HG03108 (cell line): ENCODE results near the gene RPAP2.
"Not testable (repeated sequence)": the region's sequence is repeated elsewhere in the genome, so short reads cannot be mapped to it uniquely, and the experiment has no call there.

Experiments
- ATAC-seq: cut with Tn5 transposase; IDR thresholded peaks from one replicate; pipeline ENCODE4 v1.9.1; 2021; ENCODE audit warnings: moderate library complexity; ENCODE audit not compliant: unreplicated experiment

The RPAP2 gene

DNA sequence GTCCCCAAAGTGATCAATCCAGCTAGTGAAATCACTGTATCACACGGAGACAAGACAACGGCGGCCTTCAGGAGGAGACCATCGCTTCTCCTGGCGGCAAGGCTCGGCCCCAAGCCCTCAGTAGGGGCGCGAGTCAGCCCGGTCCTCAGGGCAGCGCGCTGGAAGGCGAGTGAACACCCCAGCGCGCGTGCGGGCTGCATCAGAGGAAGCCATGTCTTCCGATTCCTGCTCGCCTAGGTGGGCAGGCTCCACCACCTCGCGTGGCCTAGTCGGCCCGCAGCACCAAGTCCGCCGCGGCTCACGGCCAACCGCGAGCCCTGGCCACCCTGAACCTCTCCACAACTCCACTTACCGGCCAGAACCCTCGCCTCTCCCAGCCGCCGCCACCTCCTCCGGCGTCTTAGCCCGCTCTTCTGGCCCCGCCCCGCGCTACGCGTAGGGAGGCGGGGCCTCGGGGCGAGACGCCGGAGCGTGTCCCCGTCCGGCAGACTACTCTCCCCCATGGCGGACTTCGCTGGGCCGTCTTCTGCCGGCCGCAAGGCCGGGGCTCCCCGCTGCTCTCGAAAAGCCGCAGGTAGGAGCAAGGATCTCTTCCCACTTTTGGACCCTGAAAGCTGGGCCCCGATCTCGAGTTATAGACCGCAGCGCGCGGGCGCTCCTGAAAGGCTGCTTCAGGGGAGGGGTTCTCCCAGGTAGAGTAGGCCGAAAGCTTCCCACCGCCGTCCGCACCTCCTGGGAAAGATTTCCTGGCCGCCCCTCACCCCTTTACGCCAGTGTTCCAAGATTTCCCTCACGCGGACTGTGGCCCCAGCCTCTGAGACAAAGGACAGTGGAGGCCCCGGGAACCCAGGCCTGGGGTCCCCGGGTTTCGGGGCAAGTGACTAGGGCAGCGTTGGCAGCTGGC is at the start of gene RPAP2, which contains the start of gene GLMN:
Gene RPAP2, plus strand, starts transcription at position 487 of the 904 bp plus-strand sequence. Its CDS starts 15 bp downstream, at position 502.
Gene GLMN, minus strand, starts transcription at position 415 of the 904 bp plus-strand sequence. CDS start 988 bp downstream, outside the sequence.
- ATAC-seq: peak; percentile 97

DNA sequence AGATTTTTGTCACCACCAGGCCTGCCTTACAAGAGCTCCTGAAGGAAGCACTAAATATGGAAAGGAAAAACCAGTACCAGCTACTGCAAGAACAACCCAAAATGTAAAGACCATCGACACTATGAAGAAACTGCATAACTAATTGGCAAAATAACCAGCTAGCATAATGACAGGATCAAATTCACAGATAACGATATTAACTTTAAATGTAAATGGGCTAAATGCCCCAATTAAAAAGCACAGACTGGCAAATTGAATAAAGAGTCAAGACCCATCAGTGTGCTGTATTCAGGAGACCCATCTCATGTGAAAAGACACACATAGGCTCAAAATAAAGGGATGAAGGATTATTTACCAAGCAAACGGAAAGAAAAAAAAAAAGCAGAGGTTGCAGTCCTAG is 44.1 kb upstream of the RPAP2 start:
- not testable (repeated sequence) for ATAC-seq

DNA sequence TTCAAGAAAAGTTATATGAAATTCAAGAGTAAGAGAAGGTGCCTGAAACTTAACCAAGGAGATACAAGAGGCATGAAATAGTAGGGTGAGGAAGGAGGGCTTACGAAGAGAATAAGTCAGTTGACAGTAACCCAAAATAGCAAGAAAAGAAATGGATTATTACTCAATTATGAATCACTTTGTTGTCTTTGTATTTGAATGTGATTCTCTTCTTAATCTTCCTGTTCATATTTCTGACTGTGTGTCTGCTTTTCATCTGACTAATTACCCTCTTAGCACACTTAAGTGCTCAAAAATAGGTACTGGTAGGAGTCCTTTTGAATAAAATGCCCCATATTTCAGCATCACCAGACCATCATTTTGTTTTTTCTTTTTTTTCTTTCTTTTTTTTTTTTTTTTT is 39.5 kb upstream of the RPAP2 start:
- ATAC-seq: no peak

DNA sequence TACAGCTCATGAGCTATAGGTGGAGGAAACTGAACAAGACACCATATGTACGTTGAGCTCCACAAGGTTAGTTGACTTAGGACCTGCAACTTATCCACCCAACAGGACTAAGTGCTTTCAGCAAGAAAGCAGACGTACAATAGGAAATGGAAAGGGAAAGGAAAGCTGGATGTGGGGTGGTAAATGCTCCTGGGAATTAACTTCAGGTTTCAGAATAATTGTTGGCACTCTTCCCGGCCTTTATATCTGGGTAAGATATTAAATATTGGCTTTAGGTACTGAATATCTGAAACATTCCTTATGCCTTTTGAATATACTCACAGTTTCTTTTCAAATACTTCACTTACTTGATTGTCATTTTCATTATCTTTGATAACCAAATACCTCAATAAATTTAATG is 36.3 kb upstream of the RPAP2 start:
- ATAC-seq: no peak

DNA sequence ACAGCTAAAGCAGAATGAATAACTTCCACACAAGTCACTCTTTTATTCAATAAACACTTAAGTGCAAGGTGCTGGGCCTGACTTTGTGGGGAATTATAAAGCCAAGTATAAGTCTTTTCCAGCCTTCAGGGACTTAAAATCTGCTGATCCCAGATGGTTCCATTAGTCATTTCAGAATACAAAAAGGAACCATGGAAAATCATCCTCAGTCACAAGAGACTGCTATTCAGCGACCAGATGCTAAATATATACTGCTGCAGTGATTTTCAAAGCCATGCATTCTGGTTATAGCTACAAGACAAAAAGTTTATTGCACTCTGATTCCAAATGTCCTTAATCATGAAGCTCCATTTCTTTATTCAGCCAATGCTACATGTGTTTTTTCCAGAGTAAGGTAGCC is 25.8 kb upstream of the RPAP2 start:
- ATAC-seq: no peak

DNA sequence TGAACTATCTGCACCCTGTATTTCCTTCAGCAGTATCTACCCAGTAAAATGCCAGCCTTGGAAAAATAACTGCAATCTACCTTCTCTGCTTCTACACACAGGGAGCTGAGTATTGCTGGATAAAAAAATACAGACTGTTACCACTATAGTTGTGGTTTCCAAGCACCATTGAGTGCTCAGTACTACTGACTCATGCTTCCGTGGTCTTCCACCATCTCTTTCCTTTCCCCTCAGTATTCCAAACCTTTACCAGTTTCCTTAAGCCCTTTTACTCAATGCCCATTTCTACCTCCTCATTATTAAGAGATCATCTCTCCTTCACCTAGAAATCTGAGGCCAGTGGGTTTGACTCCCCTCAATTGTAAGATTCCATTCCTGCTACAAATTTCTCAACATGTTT is 23.9 kb upstream of the RPAP2 start:
- no peak for ATAC-seq

DNA sequence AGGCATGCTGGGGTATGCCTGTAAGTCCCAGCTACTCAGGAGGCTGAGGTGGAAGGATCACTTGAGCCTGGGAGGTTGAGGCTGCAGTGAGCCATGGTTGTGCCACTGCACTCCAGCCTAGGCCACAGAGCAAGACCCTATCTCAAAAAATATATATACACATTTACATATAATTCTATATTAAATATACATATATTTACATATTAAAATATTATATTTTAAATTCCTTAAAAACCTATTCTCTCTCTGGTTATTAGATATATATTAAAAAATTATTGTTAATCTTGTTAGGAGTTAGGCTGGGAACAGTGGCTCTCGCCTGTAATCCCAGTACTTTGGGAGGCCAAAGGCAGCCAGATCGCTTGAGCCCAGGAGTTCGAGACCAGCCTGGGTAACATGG is 22.8 kb upstream of the RPAP2 start:
- no peak for ATAC-seq

DNA sequence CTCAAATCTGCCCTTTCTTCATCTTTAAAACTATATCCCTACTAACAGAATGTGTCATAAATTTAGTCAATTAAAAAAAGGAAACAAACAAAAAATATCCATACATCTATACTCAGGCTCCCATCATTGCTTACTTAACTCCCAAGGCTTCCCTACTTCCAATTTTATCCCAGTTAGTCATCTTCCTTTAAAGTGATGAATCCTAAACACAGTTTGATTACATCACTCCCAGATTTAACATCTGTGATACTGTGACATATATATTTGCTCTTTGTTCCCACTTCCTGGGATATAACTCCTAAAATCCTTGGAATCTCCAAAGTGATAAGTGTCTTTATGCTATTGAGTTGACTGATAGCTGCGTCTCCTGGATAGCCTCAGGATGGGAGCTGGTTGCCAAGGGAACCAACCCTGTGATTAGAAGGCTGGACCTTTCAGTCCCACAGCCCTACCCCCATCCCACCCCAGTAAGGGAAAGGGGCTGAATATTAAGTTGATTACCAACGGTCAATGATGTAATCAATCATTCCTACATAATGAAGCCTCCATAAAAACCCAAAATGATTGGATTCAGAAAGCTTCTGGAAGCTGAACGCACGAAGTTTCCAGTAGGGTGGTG is 21.6 kb upstream of the RPAP2 start:
- no peak for ATAC-seq

DNA sequence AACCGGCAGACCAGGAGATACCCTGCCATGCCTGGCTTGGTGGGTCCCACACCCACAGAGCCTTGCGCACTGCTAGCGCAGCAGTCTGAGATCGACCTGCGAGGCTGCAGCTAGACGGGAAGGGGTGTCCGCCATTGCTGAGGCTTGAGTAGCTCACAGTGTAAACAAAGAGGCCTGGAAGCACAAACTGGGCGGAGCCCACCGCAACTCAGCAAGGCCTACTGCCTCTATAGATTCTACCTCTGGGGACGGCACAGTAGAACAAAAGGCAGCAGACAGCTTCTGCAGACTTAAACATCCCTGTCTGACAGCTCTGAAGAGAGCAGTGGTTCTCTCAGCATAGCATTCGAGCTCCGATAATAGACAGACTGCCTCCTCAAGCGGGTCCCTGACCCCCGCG is 19.1 kb upstream of the RPAP2 start:
- ATAC-seq: not testable (repeated sequence)

DNA sequence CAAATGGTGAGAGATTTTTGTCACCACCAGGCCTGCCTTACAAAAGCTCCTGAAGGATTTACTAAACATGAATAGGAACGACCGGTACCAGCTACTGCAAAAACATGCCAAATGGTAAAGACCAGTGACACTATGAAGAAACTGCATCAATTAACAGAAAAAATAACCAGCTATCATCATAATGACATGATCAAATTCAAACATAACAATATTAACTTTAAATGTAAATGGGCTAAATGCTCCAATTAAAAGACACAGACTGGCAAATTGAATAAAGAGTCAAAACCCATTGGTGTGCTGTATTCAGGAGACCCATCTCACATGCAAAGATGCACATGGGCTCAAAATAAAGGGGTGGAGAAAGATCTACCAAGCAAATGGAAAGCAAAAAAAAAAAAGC is 17.4 kb upstream of the RPAP2 start:
- not testable (repeated sequence) for ATAC-seq

DNA sequence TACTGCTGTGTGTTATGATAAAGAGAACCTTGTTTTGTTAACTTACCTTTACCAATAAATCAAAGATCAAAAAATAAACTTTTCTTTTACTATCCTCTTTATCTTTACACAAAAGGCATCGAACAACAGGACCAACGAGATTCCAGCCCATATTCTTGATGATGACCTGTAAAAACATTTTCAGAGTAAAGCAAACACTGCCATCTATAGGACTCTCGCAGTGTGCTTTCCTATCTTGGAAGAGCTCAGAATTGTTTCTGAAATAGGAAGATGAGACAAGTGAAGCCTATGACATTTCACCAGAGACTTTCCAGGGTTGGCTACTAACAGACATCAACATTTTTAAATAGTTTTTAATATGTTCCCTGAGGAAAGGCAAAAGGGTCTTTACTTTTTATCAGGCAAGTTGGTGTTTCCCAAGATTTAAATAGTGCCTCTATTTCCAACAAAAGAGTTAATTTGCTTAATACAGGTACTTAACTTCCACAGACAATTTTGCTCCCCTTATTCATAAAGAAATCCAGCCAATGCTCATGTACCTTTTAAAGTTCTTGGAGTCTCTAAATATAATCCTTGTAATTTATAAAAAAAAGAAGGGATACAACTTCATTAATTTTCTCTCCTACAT is 7.4 kb upstream of the RPAP2 start:
- no peak for ATAC-seq

DNA sequence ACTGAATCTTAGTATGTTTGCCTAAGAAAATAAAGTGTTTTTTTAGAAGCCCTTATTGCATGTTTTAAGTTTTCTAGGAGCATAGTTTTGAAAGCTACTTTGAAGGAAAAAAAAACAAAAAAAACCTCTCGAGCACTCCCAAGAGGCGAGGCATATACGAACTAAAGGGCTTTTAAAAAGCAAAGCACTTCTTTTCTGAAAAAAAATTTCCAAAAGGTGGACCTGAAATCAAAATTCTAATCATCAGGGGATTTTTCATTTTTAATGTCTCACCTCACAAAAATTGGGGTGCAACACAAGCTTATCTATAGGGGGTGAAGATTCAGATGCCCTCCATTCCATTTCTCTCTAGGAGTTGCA is 666 bp upstream of the RPAP2 start:
- ATAC-seq: no peak

DNA sequence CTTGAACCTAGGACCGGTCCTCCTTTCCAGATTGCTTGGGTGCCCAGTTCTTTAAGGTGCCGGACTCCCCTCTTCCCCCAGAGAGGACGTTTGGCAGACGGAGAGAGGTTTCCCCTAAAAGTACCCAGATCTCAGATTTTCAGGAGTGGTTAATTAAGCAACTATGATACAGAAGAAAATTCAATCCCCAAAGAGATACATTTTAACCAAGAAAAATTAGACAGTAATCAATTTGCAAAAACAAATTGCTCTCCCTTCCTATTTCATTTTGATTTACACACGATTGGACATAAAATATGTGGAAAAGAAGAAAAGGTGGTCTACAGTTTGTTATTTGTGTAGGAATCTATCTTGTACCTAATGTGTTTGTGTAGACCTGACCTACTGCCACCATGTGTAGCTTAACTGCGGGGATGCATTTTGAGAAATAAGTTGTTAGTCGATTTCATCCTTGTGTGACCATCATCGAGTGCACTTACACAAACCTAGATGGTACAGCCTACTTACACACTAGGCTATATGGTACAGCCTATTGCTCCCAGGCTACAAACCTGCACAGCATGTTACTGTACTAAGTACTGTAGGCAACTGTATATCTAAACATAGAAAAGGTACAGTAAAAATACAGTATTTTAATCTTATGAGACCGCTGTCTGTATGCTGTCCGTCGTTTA is 755 bp downstream of the RPAP2 start:
- no peak for ATAC-seq

DNA sequence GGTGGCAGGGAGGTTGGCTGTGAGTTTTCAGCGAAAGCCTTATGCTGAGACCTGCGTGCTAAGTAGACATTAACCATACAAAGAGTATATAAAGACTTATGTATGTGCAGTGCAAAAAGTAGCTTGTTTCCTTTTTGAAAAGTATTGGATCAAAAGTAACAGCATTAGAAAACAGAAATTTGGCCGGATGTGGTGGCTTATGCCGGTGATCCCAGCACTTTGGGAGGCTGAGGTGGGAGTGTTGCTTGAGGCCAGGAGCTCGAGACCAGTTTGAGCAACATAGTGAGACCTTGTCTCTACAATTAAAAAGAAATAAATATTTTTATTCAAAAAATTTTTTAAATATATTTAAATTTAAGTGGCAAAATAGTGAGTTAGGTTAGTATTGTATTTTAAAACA is 2.2 kb downstream of the RPAP2 start:
- ATAC-seq: no peak

DNA sequence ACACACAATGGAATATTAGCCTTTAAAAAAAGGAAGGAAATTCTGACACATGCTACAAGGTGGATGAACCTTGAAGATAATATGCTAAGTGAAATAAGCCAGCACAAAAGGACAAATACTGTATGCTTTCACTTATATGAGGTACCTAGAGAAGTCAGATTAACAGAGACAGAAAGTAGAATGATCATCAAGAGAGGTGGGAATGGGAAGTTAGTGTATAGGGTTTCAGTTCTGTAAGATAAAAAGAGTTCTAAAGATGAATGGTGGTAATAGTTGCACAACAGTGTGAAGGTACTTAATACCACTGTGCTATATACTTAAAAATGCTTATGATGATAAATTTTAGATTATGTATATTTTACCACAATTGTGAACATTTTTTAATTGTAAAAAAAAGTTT is 7.2 kb downstream of the RPAP2 start:
- ATAC-seq: no peak

DNA sequence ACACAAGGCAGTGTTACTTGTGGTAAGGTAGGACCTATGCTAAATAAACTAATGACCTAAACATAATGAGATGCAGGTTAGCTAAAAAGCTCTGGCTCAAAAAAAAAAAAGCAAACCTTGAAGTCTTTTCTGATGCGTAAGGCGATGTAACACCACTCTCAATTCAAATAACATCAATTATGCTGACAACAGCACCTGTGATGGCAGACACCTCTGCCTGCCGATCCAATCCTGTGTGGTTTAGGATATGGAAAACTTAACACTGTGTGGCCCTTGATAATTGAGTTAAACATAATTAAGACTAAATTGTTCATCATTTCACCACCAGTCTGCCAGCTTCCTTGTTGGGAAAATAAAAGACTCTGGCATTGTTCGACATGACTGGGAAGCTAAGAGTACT is 9.1 kb downstream of the RPAP2 start:
- ATAC-seq: no peak

DNA sequence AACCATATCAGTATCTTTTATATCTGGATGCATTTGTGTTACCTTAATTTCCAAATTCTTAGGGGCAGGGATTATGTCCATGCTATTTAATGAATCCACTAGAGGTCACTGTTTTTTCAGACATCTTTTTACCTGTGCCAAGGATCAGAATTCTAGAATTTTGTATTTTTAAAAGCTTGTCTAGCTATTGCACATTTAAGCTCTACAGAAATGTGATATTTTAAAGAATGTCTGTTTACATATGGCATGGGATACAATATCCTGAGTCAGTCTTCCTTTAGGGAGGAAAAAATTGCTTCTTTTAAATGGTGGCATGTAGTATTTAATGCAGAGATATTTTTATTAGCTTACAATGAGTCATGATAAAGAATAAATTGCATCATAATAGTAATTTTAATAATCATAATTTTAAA is 11.3 kb downstream of the RPAP2 start:
- ATAC-seq: no peak

DNA sequence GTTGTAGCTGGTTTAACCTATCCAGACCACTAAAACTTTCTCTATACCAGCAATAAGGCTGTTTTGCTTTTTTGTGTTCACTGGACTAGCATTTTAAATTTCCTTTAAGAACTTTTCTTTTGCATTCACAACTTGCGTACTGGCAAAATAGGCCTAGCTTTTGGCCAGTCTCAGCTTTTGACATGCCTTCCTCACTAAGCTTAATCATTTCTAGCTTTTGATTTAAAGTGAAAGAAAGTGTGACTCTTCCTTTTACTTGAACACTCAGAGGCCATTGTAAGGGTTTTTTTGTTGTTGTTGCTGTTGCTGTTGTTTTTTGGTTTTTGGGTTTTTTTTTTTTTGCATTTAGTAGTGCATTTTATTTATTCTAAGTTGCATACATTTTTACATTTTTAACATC is 15.2 kb downstream of the RPAP2 start:
- ATAC-seq: no peak

DNA sequence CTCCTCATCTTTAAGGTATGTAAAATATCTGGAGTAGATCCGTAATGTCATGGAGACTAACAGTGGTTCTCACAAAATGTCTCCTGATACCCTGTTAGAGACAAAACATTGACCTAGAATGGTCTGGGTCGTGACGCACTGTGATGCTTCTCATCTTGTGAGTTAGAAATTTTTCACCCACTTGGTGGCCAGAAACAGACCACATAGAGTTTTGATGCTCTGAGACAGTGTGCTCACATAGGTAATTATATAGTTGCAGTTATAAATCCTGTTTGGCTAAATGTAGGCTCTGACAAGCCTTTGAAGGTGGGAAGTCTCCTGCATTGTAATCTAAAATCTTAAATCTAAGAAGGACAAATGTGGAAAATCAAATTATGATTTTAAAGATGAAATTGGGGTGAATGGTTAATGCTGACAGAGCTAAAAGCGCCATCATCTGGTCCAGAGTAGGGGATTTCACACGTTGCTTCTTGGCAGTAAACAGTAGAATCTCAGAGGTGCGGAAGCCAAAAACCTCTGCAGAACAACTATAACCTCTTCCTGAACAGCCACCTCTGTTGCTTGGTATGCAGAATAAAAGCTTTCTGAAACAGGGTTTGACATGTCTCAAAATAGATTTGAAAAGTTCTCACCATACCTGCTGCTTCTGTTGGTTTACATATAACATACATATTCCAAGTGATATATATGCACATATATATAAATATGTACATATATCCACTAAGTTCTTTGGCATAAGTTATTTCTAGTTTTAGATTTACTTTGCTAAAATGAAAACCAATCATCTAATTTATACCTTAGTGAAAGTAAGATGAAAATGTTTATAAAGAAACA is 17.1 kb downstream of the RPAP2 start:
- ATAC-seq: no peak

DNA sequence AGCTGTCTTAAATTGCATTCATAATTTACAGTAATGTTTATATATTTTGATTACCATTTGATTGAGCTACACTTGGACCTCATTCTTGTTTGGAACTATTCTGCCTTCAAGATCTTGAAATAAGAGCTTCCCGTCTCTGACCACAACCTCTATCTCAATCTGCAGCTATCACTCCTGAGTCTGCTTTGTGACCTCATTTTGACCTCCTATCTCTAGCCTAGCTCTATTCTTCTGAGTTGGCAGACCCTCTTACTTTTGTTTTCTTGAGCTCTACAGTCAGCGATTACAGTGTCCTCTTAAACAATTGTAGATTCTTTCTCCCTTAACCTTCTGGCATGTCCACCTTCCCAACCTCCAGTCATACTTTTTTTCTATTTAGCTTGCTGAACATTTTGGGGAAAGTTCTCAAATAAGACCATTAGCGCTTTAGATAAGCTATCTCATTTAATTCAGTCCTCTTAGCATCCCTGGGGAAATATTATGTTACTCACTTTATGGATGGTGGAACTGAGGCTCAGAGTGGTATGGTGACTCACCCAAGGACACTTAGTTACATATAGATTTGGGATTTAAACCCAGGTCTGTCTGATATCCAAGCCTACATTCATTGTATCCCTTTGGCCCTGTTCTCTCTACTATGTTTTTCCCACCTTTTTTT is 19.1 kb downstream of the RPAP2 start:
- no peak for ATAC-seq
